PC-3 (cell line): ENCODE results near the gene MAPK1.

Experiments used
- EZH2 ChIP-seq: fragments of 300-600 bp; sonication (generic); IDR thresholded peaks from one replicate; pipeline ENCODE4 v1.6.1; 2017; ENCODE audit warnings: antibody characterized with exemption, mild to moderate bottlenecking, low read length; ENCODE audit not compliant: unreplicated experiment
- EZH2phosphoT487 ChIP-seq: fragments of 300-600 bp; sonication (generic); IDR thresholded peaks from 2 replicates; pipeline ENCODE4 v1.6.1; 2018; ENCODE audit warnings: mild to moderate bottlenecking, antibody characterized with exemption, low read length, borderline replicate concordance
- TF ChIP-seq, protein P1 (sequence below): fragments of 300-600 bp; sonication (generic); conservative IDR thresholded peaks from 2 replicates; pipeline ENCODE4 v1.5.1; 2017; ENCODE audit warnings: antibody characterized with exemption, low read depth, mild to moderate bottlenecking, low read length

DNA sequence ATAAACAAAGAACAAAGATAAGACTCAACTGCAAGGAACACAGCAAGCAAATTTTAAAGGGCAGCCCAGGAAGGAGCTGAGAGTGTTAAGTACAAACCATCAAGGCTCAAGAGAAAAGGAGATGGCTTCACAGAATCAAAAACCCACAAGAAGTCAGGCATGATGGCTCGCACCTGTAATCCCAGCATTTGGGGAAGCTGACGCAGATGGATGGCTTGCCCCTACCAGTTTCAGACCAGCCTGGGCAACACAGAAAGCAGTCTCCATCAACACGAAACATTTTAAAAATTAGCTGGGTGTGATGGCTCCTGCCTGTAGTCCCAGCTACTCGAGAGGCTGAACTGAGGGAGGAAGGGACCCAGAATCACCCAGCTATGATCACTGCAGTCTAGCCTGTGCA, 32.6 kb downstream of the MAPK1 start:
- TF ChIP-seq, protein P1, sequence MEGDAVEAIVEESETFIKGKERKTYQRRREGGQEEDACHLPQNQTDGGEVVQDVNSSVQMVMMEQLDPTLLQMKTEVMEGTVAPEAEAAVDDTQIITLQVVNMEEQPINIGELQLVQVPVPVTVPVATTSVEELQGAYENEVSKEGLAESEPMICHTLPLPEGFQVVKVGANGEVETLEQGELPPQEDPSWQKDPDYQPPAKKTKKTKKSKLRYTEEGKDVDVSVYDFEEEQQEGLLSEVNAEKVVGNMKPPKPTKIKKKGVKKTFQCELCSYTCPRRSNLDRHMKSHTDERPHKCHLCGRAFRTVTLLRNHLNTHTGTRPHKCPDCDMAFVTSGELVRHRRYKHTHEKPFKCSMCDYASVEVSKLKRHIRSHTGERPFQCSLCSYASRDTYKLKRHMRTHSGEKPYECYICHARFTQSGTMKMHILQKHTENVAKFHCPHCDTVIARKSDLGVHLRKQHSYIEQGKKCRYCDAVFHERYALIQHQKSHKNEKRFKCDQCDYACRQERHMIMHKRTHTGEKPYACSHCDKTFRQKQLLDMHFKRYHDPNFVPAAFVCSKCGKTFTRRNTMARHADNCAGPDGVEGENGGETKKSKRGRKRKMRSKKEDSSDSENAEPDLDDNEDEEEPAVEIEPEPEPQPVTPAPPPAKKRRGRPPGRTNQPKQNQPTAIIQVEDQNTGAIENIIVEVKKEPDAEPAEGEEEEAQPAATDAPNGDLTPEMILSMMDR = no peak
- no peak for TF ChIP-seq EZH2
- TF ChIP-seq EZH2phosphoT487 = no peak
